Esophagus muscularis mucosa (tissue), 3 donors: ENCODE data around the gene KHNYN.

ENCODE experiments used
- CTCF ChIP-seq, 3 experiments: fragments of 200-600 bp in 2 of 3; fragments of 450-650 bp in 1 of 3; sonication (generic) in 2 of 3; IDR thresholded peaks; one replicate each; pipeline ENCODE4 v1.5.1; 2017 to 2019; ENCODE audit warnings: antibody characterized with exemption in 3 of 3, mild to moderate bottlenecking in 2 of 3, moderate library complexity in 1 of 3
- POLR2A ChIP-seq: fragments of 450-650 bp; IDR thresholded peaks from one replicate; pipeline ENCODE4 v1.6.1; 2017; ENCODE audit warnings: antibody characterized with exemption, moderate library complexity, mild to moderate bottlenecking, low read depth

GRCh38 chr14:24390701-24391468 lies 38.9 kb upstream of the KHNYN start:
- no peak for TF ChIP-seq CTCF (IDR thresholded peaks at IDR 0.05)
- TF ChIP-seq POLR2A = no peak
